D721Med (cell line): ENCODE data around the gene HSP90AA1.

Experiments used
- DNase-seq: peaks from one replicate; pipeline ENCODE4 v3.0.0; 2011; ENCODE audit warnings: low spot score; ENCODE audit not compliant: insufficient read length
- FAIRE-seq: peaks from 2 replicates; lab custom pipeline; 2011; peaks lifted over from hg19 to GRCh38; lab: Jason Lieb, UNC
- CTCF ChIP-seq: IDR thresholded peaks from 2 replicates; pipeline ENCODE4 v1.5.1; 2012; ENCODE audit warnings: mild to moderate bottlenecking, control low read depth; ENCODE audit not compliant: insufficient read depth; ENCODE audit errors: missing control alignments

The HSP90AA1 gene

GRCh38 chr14:102046337-102047278, 40.2 kb downstream of the HSP90AA1 start:
- FAIRE-seq, result peak; percentile 41
- DNase-seq, result peak; percentile 94
- TF ChIP-seq CTCF, result peak; percentile 59

GRCh38 chr14:102044566-102044965, 42.3 kb downstream of the HSP90AA1 start:
- no peak for TF ChIP-seq CTCF
- no peak for FAIRE-seq
- no peak for DNase-seq

DNA sequence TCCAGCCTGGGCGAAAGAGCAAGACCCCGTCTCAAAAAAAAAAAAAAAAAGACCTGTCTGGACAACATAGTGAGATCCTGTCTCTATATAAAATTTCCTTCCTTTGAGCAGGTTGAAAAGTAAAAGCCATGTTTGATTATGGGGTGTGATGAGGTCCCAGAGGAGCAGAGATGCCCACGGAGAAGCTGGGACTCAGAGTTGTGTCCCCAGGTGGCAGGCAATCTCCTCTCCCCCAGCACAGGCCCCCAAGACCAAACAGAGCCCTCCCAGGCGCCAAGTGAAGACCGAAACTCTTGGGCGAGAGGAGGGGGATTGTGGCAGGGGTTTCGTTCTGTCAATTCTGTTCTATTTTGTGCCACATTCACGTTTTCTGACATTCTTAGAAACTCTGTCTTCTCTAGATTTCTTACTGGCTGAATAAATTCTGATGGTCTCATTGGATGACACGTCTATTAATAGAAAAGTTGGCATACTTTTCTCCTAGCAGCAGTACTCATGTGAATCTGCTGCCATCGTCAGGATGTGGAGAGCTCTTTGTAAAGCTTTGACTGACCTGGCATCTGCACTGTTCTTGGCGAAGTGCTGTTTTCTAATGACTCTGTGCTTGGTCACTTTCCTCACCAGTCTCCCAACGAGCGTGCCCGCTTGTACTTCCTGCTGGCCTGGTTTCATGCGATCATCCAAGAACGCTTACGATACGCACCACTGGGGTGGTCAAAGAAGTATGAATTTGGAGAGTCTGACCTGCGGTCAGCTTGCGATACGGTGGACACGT, 43.4 kb downstream of the HSP90AA1 start:
- no peak for FAIRE-seq
- no peak for DNase-seq
- TF ChIP-seq CTCF, result no peak

DNA sequence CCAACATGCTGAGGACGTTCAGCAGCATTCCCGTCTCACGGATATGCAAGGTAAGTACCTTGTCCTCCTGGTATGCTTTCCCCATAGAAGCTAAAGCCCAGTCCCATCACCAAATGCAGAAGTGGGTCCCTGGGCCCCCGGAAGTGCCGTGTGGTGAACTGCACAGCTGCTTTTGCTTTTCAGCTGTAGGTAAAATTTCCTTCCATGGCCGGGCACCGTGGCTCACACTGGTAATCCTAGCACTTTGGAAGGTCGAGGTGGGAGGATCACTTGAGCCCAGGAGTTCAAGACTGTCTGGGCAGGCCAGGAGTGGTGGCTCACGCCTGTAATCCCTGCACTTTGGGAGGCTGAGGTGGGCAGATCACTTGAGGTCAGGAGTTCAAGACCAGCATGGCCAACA, 44.1 kb downstream of the HSP90AA1 start:
- no peak for DNase-seq
- FAIRE-seq, result no peak
- no peak for TF ChIP-seq CTCF

- no peak for DNase-seq
- no peak for FAIRE-seq
- TF ChIP-seq CTCF, result no peak
These were observed 46.7 kb downstream of the HSP90AA1 start for GRCh38 chr14:102040153-102040552.

DNA sequence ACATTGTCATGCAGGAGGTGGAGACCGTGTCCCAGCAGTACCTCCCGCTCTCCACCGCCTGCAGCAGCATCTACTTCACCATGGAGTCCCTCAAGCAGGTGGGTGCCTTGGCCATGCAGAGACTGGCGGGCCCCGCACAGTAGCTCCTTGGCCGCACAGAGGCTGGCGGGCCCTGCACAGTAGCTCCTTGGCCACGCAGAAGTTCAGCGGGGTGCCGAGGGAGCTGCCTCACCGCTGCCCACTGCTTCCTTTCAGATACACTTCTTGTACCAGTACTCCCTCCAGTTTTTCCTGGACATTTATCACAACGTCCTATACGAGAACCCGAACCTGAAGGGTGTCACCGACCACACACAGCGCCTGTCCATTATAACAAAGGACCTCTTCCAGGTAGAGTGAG, 47.7 kb downstream of the HSP90AA1 start:
- no peak for DNase-seq
- no peak for TF ChIP-seq CTCF
- no peak for FAIRE-seq
